GM21390 (cell line): Measurements from ENCODE around the gene KLK2.
"Not testable (repeated sequence)": the region's sequence is repeated elsewhere in the genome, so short reads cannot be mapped to it uniquely, and the experiment has no call there.

Source experiments
- ATAC-seq: cut with Tn5 transposase; IDR thresholded peaks from one replicate; pipeline ENCODE4 v1.9.1; 2021; ENCODE audit not compliant: unreplicated experiment

The KLK2 gene

GRCh38 chr19:50891253-50891625 lies 18.0 kb downstream of the KLK2 start:
- no peak for ATAC-seq

- ATAC-seq, result no peak
Observed at GRCh38 chr19:50893047-50893736, 20.0 kb downstream of the KLK2 start.

- no peak for ATAC-seq
Observed at GRCh38 chr19:50894478-50895356, 21.5 kb downstream of the KLK2 start.

GRCh38 chr19:50896089-50896590 lies 22.9 kb downstream of the KLK2 start:
- not testable (repeated sequence) for ATAC-seq

- peak; percentile 82 for ATAC-seq
Observed at GRCh38 chr19:50896591-50897190, 23.5 kb downstream of the KLK2 start.

DNA sequence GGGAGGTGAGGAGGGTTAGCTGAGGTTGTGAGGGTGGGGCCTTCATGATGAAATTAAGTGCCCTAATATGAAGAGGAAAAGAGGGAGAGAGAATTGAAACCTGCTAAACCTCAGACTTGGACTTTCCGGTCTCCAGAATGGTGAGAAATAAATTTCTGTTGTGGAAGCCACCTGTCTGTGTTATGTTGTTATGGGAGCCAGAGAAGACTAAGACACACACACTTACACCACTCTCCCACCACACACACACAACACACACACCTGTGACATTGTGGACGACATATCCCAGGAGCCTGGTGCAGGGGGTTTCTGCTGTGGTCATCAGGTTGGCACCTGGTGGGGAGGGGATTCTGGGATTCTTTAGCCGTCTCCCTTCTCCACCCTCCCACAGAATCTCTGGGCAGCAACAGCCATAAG lies 24.0 kb downstream of the KLK2 start:
- ATAC-seq, result no peak

GRCh38 chr19:50897612-50898011 lies 24.4 kb downstream of the KLK2 start:
- no peak for ATAC-seq

DNA sequence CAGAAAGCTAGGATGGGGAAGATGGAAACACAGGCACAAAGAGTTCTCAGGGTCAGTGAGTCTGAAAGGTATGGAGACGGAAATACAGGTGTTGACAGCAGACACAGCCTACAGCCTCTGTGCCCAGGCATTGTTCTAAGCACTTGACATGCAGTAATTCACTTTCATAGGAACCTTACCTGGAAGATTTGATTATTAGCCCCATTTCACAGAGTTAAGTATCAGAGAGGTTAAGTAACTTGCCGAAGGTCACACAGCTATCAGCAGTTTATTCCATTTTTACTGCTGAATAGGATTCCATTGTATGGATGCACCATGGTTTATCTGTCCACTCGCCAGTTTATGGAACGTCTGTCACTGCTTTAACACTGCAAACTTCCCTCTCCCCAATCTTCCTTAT lies 24.8 kb downstream of the KLK2 start:
- ATAC-seq, result no peak

GRCh38 chr19:50899569-50899968 lies 26.3 kb downstream of the KLK2 start:
- no peak for ATAC-seq

DNA sequence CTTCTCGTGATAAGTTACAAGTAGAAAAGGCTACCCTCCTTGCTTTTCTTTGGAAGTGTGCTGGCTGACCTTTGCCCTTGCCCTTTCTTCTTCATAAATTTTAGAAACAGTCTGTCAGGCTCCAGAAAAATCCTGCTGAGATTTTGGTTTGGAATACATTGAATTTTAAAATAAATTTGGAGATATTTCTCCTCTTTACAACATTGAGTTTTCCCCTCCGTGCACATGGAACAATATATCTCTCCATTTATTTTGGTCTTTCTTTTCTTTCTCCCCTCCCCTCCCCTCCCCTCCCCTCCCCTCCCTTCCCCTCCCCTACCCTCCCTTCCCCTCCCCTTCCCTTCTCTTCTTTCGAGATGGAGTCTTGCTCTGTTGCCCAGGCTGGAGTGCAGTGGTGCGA lies 29.4 kb downstream of the KLK2 start:
- no peak for ATAC-seq

- no peak for ATAC-seq
Observed at GRCh38 chr19:50906217-50906616, 33.0 kb downstream of the KLK2 start.

GRCh38 chr19:50908336-50908735 lies 35.1 kb downstream of the KLK2 start:
- ATAC-seq, result no peak

DNA sequence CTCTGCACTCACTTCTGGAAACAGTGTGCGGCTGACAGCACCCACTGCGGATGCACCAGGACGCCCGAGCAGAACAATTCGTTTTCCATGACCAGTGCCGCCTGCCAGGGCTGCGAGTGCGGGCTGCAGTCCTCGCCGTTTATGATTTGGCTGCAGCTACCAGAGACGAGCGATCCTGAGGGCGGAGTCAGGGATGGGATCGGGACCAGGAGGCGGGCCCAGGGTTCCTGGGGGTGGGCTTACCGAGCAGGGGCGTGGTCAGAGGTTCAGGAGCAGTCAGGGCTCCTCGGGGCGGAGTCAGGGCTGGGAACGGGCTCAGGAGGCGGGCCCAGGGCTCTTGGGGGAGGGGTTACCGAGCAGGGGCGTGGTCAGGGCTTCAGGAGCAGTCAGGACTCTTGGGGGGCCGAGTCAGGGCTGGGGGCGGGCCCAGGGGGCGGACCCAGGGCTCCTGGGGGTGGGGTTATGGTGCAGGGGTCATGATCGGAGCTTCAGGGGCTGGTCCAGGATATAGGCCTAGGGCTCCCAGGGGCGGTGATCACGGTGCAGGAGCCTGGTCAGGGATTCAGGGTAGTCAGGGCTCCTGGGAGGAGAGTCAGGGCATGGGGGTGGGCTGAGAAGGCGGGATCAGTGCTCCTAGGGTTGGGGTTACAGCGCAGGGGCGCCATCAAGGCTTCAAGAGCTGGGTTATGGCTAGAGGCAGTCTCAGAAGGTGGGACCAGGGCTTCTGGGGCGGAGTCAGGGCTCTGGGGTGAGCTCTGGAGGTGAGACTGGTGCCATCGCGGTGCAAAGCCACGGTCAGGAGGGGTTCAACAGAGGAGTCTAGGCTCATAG lies 36.2 kb downstream of the KLK2 start:
- no peak for ATAC-seq

- ATAC-seq, result no peak
Observed at GRCh38 chr19:50910722-50911121, 37.5 kb downstream of the KLK2 start.

- no peak for ATAC-seq
Observed at GRCh38 chr19:50911206-50912101, 38.2 kb downstream of the KLK2 start, which contains the start of gene KLK4. Gene KLK4 (minus strand): TSS chr19:50911395. CDS start chr19:50910738, 657 bp downstream.

GRCh38 chr19:50912102-50912599 lies 38.9 kb downstream of the KLK2 start:
- no peak for ATAC-seq

DNA sequence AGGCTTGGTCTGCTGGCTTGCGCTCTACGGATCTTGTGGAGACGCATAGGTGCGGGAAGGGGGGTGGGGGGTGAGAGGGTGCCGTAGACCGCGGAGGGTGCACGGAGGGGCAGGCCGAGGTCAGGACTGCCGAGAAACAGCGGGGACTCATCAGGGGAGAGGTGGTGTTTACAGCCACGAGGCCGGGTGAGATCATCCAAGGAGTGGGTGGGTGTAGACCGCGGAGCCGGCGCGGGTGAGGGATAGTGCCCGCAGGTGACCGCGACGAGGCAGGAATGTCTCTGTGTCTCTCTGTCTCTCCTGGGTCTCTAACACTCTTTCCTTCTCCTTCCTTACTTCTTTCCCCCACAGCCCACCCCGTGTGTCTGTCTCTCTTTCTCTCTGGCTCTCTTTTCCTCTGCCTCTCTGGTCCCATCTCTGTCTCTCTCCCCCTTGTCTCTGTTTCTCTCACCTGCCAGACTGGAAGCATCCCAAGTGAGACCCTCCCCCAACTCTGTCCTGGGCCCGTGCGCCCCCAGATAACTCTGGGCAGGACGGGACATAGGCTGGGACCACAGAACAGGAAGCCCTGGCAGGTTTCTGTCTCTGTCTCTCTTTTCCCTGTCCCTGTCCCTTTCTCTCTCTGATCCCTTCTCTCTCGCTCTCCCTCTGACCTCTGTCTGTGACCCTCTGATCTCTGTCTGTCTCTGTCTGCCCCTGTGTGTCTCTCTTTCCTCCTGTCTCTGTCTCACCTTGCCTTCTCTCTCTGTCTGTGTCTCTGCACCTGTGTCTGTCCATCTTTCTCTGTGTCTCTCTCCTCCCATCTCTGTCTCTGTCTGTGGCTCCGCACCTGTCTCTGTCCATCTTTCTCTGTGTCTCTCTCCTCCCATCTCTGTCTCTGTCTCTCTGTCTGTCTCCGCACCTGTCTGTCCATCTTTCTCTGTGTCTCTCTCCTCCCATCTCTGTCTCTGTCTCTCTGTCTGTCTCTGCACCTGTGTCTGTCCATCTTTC lies 39.8 kb downstream of the KLK2 start:
- no peak for ATAC-seq

GRCh38 chr19:50916069-50916468 lies 42.8 kb downstream of the KLK2 start:
- no peak for ATAC-seq
